Activated T-helper 2 cell treated with anti-CD3 and anti-CD28 coated beads, Interferon-gamma antibody, Interleukin-2, Interleukin-4, amounts not matched to agents 10 μg/mL and 5 μg/mL and 100 μg/mL, durations not matched to agents 14 hours and 24 hours and 36 hours (primary cell): Measurements from ENCODE around the gene COL15A1. TPM values are rescaled to one million over a fixed set of nuclear protein-coding genes. Genes with fewer than 3 reads are reported as not detected.

Experiments used
- DNase-seq: peaks from one replicate; pipeline ENCODE4 v3.0.0; 2021; ENCODE audit warnings: low spot score
- H3K27ac Mint-ChIP-seq: one replicate; pipeline ENCODE4 v1.8.0; 2021; ENCODE audit warnings: mixed read lengths
- H3K27me3 Mint-ChIP-seq: one replicate; pipeline ENCODE4 v1.8.0; 2021; ENCODE audit warnings: low read depth, mixed read lengths
- H3K36me3 Mint-ChIP-seq: one replicate; pipeline ENCODE4 v1.8.0; 2021; ENCODE audit warnings: low read depth, mixed read lengths
- H3K4me1 Mint-ChIP-seq: one replicate; pipeline ENCODE4 v1.8.0; 2021; ENCODE audit warnings: low read depth, mixed read lengths
- H3K4me3 Mint-ChIP-seq: one replicate; pipeline ENCODE4 v1.8.0; 2021; ENCODE audit warnings: low read depth, mild to moderate bottlenecking, moderate library complexity, mixed read lengths
- H3K9me3 Mint-ChIP-seq: one replicate; pipeline ENCODE4 v1.8.0; 2021; ENCODE audit warnings: mixed read lengths
- intact Hi-C: fragments of 100-400 bp; cut with micrococcal nuclease; formaldehyde crosslinking; loops from one replicate; pipeline ENCODE4 v1.15.1; 2023
- total RNA-seq: library from RNA; stranded (reverse); gene quantifications from 2 replicates; pipeline ENCODE4 v1.2.3, GENCODE V29; 2022

Gene COL15A1
- total RNA-seq, 1 donor from 2014 or later, result not detected

DNA sequence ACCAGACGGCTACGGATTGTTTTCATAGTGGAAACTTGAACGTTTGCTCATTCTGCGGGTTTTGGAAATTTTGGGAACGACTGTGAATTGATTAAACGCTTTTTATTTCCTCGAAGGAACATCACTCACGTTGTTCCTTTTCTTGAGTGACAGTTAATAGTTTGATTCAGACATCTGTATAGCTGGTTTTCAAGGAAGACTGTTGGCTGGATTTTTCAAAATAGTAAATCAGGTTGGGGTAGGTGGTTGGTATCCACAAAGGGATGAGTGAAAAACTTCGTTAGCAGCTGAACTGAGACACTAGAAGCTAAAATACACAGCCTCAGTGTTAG, 162.3 kb downstream of the COL15A1 start:
- intact Hi-C loops, result loop anchor here (5.0 kb wide), 2 partner anchors 36 to 716 kb away; partner anchors contain the start of gene NR4A3
- no peak for DNase-seq
- Mint-ChIP-seq H3K9me3 (no peaks in the 10 kb centered on the region), H3K27ac (peak overlapping the region; percentile 10), H3K4me3 (peak overlapping the region; percentile 80), H3K4me1 (peaks cover 51% of the 10 kb centered on the region), H3K27me3 (no peaks in the 10 kb centered on the region), H3K36me3 (peaks cover 28% of the 10 kb centered on the region)

DNA sequence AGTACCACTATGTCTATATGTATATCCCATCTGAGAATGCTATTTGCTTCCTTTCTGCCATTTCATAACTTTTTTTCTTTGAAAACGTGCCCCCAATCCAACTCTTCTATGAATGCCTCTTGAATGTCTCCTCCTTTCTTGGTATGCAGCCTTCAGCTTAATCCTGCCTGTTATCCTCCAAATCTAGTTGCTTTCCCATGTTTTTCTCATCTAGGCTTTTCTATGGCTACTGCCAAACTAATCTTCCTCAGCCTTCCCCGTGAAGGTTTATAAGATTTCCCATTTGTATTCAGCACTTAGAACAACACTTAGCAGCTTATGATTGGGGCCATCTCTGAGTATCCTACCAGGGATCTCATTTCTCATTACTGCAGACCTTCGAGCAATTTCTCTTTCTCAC, 163.7 kb downstream of the COL15A1 start:
- Mint-ChIP-seq H3K4me1 (peaks cover 57% of the 10 kb centered on the region), H3K4me3 (peak overlapping the region; percentile 15), H3K9me3 (no peaks in the 10 kb centered on the region), H3K27me3 (no peaks in the 10 kb centered on the region), H3K36me3 (peaks cover 32% of the 10 kb centered on the region), H3K27ac (no peak overlapping the region)
- DNase-seq, result no peak
- intact Hi-C loops, result loop anchor here (5.0 kb wide), 2 partner anchors 35 to 715 kb away; partner anchors contain the start of gene NR4A3

DNA sequence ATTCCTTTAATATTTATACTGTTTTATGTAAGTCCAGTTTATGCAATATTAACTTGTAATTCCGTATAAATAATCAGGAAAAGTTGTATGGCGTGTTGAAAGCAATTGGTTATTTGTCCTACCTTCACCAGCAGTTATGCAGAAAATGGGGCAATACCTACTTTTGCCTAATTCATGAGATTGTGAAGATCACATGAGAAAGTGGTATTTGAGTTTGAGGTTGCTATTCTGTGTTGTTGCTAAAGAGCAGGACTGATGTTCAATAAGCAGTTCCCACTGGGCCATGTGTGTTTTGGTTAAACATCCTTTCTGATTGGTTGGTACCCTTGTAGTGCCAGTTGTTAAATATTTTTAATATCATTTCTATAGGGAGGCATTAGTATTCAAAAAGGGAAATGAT, 164.4 kb downstream of the COL15A1 start:
- H3K27me3 Mint-ChIP-seq, result no peaks in the 10 kb centered on the region
- H3K4me3 Mint-ChIP-seq, result no peak overlapping the region
- H3K4me1 Mint-ChIP-seq, result peaks cover 64% of the 10 kb centered on the region
- no peak overlapping the region for H3K27ac Mint-ChIP-seq
- H3K36me3 Mint-ChIP-seq, result peaks cover 32% of the 10 kb centered on the region
- no peaks in the 10 kb centered on the region for H3K9me3 Mint-ChIP-seq
- intact Hi-C loops, result loop anchor here (5.0 kb wide), 2 partner anchors 34 to 714 kb away; partner anchors contain the start of gene NR4A3
- no peak for DNase-seq

DNA sequence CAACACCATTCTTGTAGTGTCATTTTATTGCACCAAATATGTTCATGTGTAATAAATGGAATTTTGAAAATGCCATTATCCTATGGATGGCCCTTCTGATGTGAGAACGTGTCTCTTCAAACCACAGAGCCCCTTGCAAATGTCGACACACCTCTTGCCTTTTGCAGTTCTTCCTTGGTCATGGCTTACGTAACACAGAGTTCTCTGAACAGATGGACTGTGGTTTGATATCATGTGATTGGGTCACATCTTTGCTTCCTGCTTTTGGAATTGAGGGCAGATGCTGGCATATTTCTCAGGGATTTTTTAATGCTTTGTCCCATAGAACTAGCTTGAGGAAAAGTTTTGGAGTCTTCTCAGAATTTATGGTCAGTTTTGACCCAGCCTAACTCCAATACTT, 165.8 kb downstream of the COL15A1 start:
- no peak for DNase-seq
- H3K27ac Mint-ChIP-seq, result no peak overlapping the region
- intact Hi-C loops, result loop anchor here (5.0 kb wide), 2 partner anchors 33 to 713 kb away; partner anchors contain the start of gene NR4A3
- H3K4me1 Mint-ChIP-seq, result peaks cover 65% of the 10 kb centered on the region
- H3K9me3 Mint-ChIP-seq, result no peaks in the 10 kb centered on the region
- H3K36me3 Mint-ChIP-seq, result peaks cover 32% of the 10 kb centered on the region
- H3K27me3 Mint-ChIP-seq, result no peaks in the 10 kb centered on the region
- H3K4me3 Mint-ChIP-seq, result no peak overlapping the region

DNA sequence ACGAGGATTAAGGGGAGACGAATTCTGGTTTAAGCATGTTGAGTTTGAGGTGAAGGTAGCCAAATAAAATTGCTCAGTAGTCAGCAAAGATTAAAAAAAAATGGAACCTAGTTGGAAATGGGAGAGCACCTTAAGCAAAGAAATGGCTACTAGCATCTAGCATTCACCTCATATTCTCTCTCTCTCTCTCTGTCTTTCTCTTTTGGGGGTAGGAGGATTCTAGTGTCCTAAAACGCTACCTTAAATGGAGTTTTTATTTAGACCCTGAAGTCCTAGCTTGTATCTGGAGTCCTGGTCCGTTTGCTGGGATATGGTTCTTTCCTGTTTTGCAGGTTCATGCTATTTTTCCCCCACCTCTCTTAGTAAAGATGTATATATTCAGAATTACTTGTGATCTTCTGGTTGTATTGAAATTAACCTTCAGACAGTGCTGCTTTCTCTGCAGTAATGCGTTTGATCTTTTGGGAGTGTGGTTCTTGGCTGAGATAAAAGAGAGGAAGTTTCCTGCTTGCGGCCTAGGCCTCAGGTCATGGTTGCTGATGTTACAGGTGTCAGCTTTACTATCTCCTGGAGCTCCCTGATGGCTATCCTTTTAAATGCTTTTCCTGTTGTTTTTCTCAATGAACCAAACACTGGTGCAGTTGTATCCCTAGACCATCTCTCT, 169.2 kb downstream of the COL15A1 start:
- intact Hi-C loops, result no loop called here
- Mint-ChIP-seq H3K9me3 (no peaks in the 10 kb centered on the region), H3K36me3 (peaks cover 30% of the 10 kb centered on the region), H3K4me3 (peak overlapping the region; percentile 24), H3K4me1 (peaks cover 55% of the 10 kb centered on the region), H3K27me3 (no peaks in the 10 kb centered on the region), H3K27ac (peak overlapping the region; percentile 23)
- peak; percentile 30 for DNase-seq

DNA sequence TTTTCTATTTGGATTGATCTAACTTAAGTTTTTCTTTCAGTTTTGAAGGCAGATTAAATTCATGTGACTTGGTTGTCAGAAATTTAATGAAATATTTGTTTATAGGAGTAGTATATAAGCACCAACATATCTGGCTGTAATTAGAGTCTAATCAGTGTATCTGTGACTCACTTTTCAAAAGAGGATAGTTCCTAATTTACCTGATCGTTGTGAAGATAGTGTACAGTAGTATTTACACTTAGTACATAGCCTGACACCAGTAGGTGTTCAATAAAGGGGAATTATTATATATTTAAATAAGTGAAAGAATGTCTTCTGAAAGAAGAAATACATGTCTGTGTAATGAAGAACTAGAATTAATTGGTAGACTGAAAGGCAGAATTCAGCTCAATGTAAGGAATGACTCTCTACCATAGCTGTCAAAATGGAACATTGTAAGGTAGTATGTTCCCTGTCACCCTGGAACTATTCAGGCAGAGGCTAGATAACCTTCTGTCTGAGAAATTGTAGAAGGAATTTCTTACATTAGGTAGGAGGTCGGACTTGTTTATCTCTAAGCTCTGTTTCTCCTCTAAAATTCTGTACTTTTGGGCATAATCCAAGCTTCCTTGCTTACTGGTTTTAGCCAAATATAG, 169.8 kb downstream of the COL15A1 start:
- intact Hi-C loops, result no loop called here
- H3K27ac Mint-ChIP-seq, result peak overlapping the region; percentile 6
- DNase-seq, result no peak
- no peaks in the 10 kb centered on the region for H3K27me3 Mint-ChIP-seq
- no peaks in the 10 kb centered on the region for H3K9me3 Mint-ChIP-seq
- peaks cover 51% of the 10 kb centered on the region for H3K4me1 Mint-ChIP-seq
- H3K36me3 Mint-ChIP-seq, result peaks cover 26% of the 10 kb centered on the region
- H3K4me3 Mint-ChIP-seq, result peak overlapping the region; percentile 24

DNA sequence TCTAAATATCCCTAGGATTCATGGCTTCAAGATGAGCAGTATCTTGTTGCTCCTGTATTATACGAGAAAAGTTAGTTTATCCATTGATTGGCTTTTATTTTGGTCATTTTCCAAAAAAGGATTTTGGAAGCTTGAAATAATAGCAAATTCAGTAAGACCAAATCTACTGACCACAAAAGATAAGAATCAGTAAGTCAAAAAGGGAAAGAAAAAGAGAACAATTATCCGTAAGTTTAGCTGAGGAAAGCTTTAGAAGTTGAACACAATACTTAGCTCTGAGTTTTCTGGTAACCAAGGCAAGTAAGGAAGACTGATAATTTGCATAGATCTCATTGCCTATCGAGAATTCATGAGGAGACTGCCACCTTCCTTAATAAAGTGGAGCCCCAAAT, 170.3 kb downstream of the COL15A1 start:
- Mint-ChIP-seq H3K9me3 (no peaks in the 10 kb centered on the region), H3K4me1 (peaks cover 51% of the 10 kb centered on the region), H3K27ac (no peak overlapping the region), H3K36me3 (peaks cover 24% of the 10 kb centered on the region), H3K27me3 (no peaks in the 10 kb centered on the region), H3K4me3 (no peak overlapping the region)
- no peak for DNase-seq
- intact Hi-C loops, result no loop called here

DNA sequence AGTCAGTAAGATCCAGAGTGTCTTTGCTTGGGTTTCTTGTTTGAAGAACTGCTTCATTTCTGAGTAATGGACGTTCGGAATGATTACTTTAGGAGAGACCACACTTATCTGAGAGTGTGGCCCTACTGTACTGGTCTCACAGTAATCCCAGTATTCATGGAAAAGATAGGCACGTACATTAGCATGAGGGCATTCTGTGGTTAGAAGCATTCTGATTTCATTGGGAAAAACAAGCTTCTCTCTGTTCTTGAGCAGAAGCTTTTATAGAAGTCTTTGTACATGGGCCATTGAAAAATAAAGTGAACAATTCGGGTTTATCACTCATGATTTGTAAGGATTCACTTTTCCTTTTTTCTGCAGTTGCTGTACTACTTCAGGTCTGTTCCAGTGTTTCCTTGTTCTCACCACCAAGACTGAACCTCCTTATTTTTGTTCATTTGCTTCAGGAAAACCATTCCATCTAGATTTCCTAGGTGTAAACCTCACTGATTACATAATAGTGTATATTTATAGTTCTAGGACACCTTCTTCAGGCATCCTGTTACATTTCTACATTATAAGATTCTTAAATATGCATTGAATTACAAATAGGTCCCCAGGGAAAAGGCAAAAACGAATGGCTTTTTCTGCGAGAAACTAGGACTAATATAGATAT, 171.3 kb downstream of the COL15A1 start:
- H3K4me3 Mint-ChIP-seq, result no peak overlapping the region
- DNase-seq, result no peak
- H3K4me1 Mint-ChIP-seq, result peaks cover 57% of the 10 kb centered on the region
- H3K9me3 Mint-ChIP-seq, result no peaks in the 10 kb centered on the region
- intact Hi-C loops, result loop anchor here (5.0 kb wide), 1 partner anchor 37 kb away; no protein-coding TSS in a partner anchor
- peaks cover 14% of the 10 kb centered on the region for H3K36me3 Mint-ChIP-seq
- no peak overlapping the region for H3K27ac Mint-ChIP-seq
- no peaks in the 10 kb centered on the region for H3K27me3 Mint-ChIP-seq

DNA sequence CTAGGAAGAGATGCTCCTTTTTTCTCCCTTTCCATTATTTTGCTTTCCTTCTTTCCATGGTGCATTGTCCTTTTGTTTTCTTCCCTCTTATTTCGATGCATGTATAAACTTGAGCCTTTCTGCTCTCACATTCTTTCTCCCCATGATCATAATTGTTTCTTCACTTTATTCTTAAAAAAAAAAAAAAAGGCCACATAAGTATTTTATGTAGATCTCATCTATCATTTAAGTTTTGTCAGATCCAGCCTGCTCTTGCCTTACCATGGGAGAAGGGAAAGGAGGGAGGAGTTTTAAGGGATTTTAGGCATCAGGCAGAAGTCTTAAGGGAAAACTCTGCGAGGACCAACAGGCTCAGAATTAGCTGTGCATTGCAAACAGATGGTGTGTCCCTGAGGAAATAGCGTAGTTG, 172.3 kb downstream of the COL15A1 start:
- H3K27ac Mint-ChIP-seq, result no peak overlapping the region
- no peak for DNase-seq
- H3K9me3 Mint-ChIP-seq, result no peaks in the 10 kb centered on the region
- H3K4me1 Mint-ChIP-seq, result peaks cover 63% of the 10 kb centered on the region
- no peaks in the 10 kb centered on the region for H3K27me3 Mint-ChIP-seq
- peaks cover 14% of the 10 kb centered on the region for H3K36me3 Mint-ChIP-seq
- intact Hi-C loops, result loop anchor here (5.0 kb wide), 1 partner anchor 36 kb away; no protein-coding TSS in a partner anchor
- H3K4me3 Mint-ChIP-seq, result no peak overlapping the region

DNA sequence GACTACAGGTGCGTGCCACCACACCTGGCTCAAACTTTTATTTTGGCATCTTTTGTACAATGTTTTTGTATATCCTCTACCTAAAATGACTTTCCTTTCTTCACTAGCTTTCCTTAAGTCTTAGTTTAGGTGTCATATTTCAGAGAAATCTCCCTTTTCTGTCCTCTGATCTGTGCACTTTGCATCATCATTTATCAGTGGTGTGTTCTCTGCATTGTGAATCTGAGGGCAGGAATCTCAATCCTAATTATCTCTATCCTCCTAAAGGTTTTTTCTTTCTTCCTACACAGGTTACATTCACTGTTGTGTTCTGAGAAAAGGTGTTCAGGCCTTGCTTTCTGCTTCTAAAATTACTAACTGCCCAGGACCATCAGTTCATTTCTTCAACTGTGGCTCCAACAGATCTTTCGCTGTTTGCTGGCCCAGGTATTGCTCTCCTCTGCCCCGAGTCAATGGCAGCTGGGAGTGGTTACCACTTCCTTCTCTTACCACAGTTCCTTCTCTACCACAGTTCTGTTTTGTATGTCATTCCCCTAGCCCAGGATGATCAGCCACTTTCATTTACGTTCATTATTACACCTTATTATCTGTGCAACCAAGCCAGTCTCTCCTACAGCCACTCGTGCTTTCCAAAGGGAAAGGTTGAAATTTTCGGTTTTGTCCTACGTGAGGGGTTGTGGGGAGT, 175.2 kb downstream of the COL15A1 start:
- no peaks in the 10 kb centered on the region for H3K9me3 Mint-ChIP-seq
- H3K4me1 Mint-ChIP-seq, result peaks cover 59% of the 10 kb centered on the region
- peak overlapping the region; percentile 77 for H3K27ac Mint-ChIP-seq
- peak overlapping the region; percentile 66 for H3K4me3 Mint-ChIP-seq
- DNase-seq, result peak; percentile 49
- H3K36me3 Mint-ChIP-seq, result peaks cover 27% of the 10 kb centered on the region
- H3K27me3 Mint-ChIP-seq, result no peaks in the 10 kb centered on the region
- intact Hi-C loops, result loop anchor here (1.0 to 5.0 kb wide), 4 partner anchors 9 to 61 kb away; partner anchors contain the start of gene TGFBR1

DNA sequence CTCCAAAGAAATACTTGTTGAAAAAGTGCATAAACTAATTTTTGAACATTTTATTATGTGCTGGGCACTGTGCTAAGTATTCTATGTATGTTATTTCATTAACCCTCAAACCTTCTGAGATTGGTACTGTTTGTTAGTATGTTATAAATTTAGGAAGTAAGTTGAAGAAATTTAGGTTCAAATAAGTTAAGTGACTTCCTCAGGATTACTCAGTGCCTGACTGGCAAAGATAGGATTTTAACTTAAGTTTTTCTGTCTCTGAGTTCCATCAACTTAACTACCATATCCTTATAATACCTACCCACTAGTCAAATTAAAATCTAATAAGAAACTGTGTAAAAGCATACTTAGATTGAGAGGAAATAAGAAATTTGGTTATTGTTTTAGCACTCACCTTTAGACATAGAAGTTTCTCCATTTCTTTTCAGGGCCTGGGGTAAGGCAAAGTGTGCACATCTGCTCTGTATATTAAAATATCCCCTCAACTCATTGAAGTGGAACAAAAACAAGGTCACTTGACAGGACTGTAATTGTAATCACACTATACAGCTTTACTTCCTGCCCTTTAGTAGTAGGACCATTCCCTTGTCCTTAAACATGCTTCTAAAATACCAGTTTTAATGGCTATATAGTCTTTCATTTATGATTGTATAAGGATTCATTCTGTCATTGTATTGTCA, 176.4 kb downstream of the COL15A1 start:
- no peak for DNase-seq
- intact Hi-C loops, result loop anchor here (1.0 to 5.0 kb wide), 4 partner anchors 8 to 62 kb away; partner anchors contain the start of gene TGFBR1
- no peaks in the 10 kb centered on the region for H3K9me3 Mint-ChIP-seq
- H3K27ac Mint-ChIP-seq, result no peak overlapping the region
- peaks cover 52% of the 10 kb centered on the region for H3K4me1 Mint-ChIP-seq
- H3K27me3 Mint-ChIP-seq, result no peaks in the 10 kb centered on the region
- no peak overlapping the region for H3K4me3 Mint-ChIP-seq
- H3K36me3 Mint-ChIP-seq, result peaks cover 34% of the 10 kb centered on the region
